A549 treated with DMSO at 1 μM for 4 hours (cell line): Measurements from ENCODE around the gene TUBG2. TPM values are rescaled to one million over a fixed set of nuclear protein-coding genes. Genes with fewer than 3 reads are reported as not detected.

Source experiments
- total RNA-seq: library from RNA; stranded (reverse); fragments of 200-300 nt; extraction: Qiagen RNA extraction; gene quantifications from 5 replicates; pipeline ENCODE4 v1.2.3, GENCODE V29; 2022; ENCODE audit warnings: low read depth

Gene TUBG2
- 18.0 to 26.0 TPM (median 23.3 TPM) in 5 replicates for total RNA-seq

GRCh38 chr17:42659079-42659931 lies at the start of gene TUBG2:
TSS of gene TUBG2 (plus strand) at chr17:42659284. CDS start at chr17:42659504, 220 bp downstream.

GRCh38 chr17:42676424-42677011 lies 17.4 kb downstream of the TUBG2 start, which contains the start of gene PLEKHH3:
TSS of gene PLEKHH3 (minus strand) at chr17:42676994. CDS start at chr17:42676563, 431 bp downstream.

GRCh38 chr17:42681976-42682721 lies 23.1 kb downstream of the TUBG2 start, which contains the start of gene CNTNAP1:
TSS of gene CNTNAP1 (plus strand) at chr17:42682531. CDS start at chr17:42682830, 299 bp downstream.

Other genes starting within 250 kb of the TUBG2 start
- gene CAVIN1, start 236.0 kb upstream of the TUBG2 start, total RNA-seq = 454 to 515 TPM (median 493 TPM) in 5 replicates
- gene ATP6V0A1, start 200.4 kb upstream of the TUBG2 start, total RNA-seq = 36.9 to 55.3 TPM (median 45.9 TPM) in 5 replicates
- gene NAGLU, start 123.0 kb upstream of the TUBG2 start, total RNA-seq = 41.6 to 46.5 TPM (median 43.3 TPM) in 5 replicates
- gene HSD17B1, start 106.4 kb upstream of the TUBG2 start, total RNA-seq = 0.84 to 1.5 TPM (median 1.4 TPM) in 5 replicates
- gene COASY, start 97.1 kb upstream of the TUBG2 start, total RNA-seq = 109 to 137 TPM (median 125 TPM) in 5 replicates
- gene MLX, start 92.2 kb upstream of the TUBG2 start, total RNA-seq = 51.9 to 63.2 TPM (median 59.8 TPM) in 5 replicates
- gene PSMC3IP, start 81.6 kb upstream of the TUBG2 start, total RNA-seq = 35.4 to 41.6 TPM (median 37.2 TPM) in 5 replicates
- gene RETREG3, start 49.9 kb upstream of the TUBG2 start, total RNA-seq = 28.1 to 34.5 TPM (median 32.2 TPM) in 5 replicates
- 140 to 165 TPM (median 152 TPM) in 5 replicates for gene TUBG1, start 49.6 kb upstream of the TUBG2 start, total RNA-seq
- 16.0 to 20.7 TPM (median 16.6 TPM) in 5 replicates for gene PLEKHH3, start 17.7 kb downstream of the TUBG2 start, total RNA-seq
- gene CCR10, start 22.6 kb downstream of the TUBG2 start, total RNA-seq = 0.24 to 0.46 TPM (median 0.37 TPM) in 5 replicates
- gene CNTNAP1, start 23.2 kb downstream of the TUBG2 start, total RNA-seq = 5.6 to 7.0 TPM (median 6.3 TPM) in 5 replicates
- 8.4 to 12.4 TPM (median 11.1 TPM) in 5 replicates for gene EZH1, start 85.8 kb downstream of the TUBG2 start, total RNA-seq
- 0.69 to 1.2 TPM (median 0.85 TPM) in 5 replicates for gene RAMP2, start 101.9 kb downstream of the TUBG2 start, total RNA-seq
- 124 to 130 TPM (median 127 TPM) in 5 replicates for gene VPS25, start 114.2 kb downstream of the TUBG2 start, total RNA-seq
- gene WNK4, start 121.3 kb downstream of the TUBG2 start, total RNA-seq = 0.56 to 2.4 TPM (median 1.6 TPM) in 5 replicates
- 118 to 145 TPM (median 129 TPM) in 5 replicates for gene COA3, start 139.4 kb downstream of the TUBG2 start, total RNA-seq
- gene CNTD1, start 139.6 kb downstream of the TUBG2 start, total RNA-seq = 0.05 to 0.28 TPM (median 0.05 TPM) in 4 of 5 replicates, not detected in the other
- 77.4 to 103 TPM (median 83.0 TPM) in 5 replicates for gene BECN1, start 165.0 kb downstream of the TUBG2 start, total RNA-seq
- 239 to 264 TPM (median 256 TPM) in 5 replicates for gene PSME3, start 174.1 kb downstream of the TUBG2 start, total RNA-seq
- 1.9 to 3.0 TPM (median 2.2 TPM) in 5 replicates for gene AOC2, start 185.3 kb downstream of the TUBG2 start, total RNA-seq
- gene AOC3, start 191.9 kb downstream of the TUBG2 start, total RNA-seq = 0.99 to 2.0 TPM (median 1.5 TPM) in 5 replicates
- not detected in 5 replicates for gene G6PC1, start 241.5 kb downstream of the TUBG2 start, total RNA-seq